GM12878 (cell line): ENCODE data around the gene NHSL1. TPM values are rescaled to one million over a fixed set of nuclear protein-coding genes. Genes with fewer than 3 reads are reported as not detected.

Experiments
- ATAC-seq: fragments of 200-7000 bp; cut with Tn5 transposase; 3 replicates; pipeline ENCODE4 v1.9.1; 2020; ENCODE audit warnings: mild to moderate bottlenecking, moderate library complexity
- BruUV-seq: library from RNA; stranded (reverse); fragments of 400-500 nt; replicated peaks from 2 replicates; lab custom pipeline; 2021; lab: Mats Ljungman, UMichigan
- CTCF ChIA-PET: fragments of 300-600 bp; sonication (Branson Sonifier 250); formaldehyde crosslinking; extraction: SDS; loops from one replicate; lab custom pipeline; 2021; ENCODE audit warnings: inconsistent platforms; lab: Yijun Ruan, JAX
- POLR2A ChIA-PET: fragments of 350-600 bp; formaldehyde crosslinking; extraction: SDS; loops from one replicate; lab custom pipeline; 2021; ENCODE audit warnings: inconsistent platforms; lab: Charles Lee
- RAD21 ChIA-PET: fragments of 300-600 bp; sonication (Branson Sonifier 250); formaldehyde crosslinking; loops from one replicate; lab custom pipeline; 2023; ENCODE audit warnings: antibody characterized with exemption; ENCODE audit not compliant: unreplicated experiment; lab: Charles Lee
- SMC1A ChIA-PET: fragments of 300-600 bp; sonication (Branson Sonifier 250); formaldehyde crosslinking; loops from one replicate; lab custom pipeline; 2023; ENCODE audit not compliant: unreplicated experiment, uncharacterized antibody; lab: Charles Lee
- DNase-seq: peaks from one replicate; pipeline ENCODE4 v3.0.0-alpha.2; 2011; ENCODE audit warnings: low read depth, low spot score
- FAIRE-seq: peaks from 3 replicates; lab custom pipeline; 2011; peaks lifted over from hg19 to GRCh38; lab: Jason Lieb, UNC
- H2AFZ ChIP-seq: 2 replicates; pipeline ENCODE4 v1.6.0; 2011; ENCODE audit warnings: low read depth, low read length, control low read depth; ENCODE audit not compliant: control insufficient read depth
- H3K27ac ChIP-seq: 2 replicates; pipeline ENCODE4 v1.5.1; 2011; ENCODE audit warnings: control low read depth; ENCODE audit not compliant: control insufficient read depth, insufficient read depth
- H3K27me3 ChIP-seq, 2 experiments: replicated peaks in 1 of 2; 2 replicates each; pipeline versions ENCODE4 v1.6.0 to v1.6.1; 2011; ENCODE audit warnings: low read length in 1 of 2; ENCODE audit not compliant: control insufficient read depth in 2 of 2, insufficient read depth in 2 of 2
- H3K36me3 ChIP-seq, 2 experiments: 2 replicates each; pipeline ENCODE4 v1.5.1; 2011; ENCODE audit warnings: low read length in 1 of 2; ENCODE audit not compliant: control insufficient read depth in 2 of 2, insufficient read depth in 2 of 2
- H3K4me1 ChIP-seq: 2 replicates; pipeline ENCODE4 v1.6.1; 2011; ENCODE audit warnings: mild to moderate bottlenecking, low read length, moderate library complexity, mixed read lengths; ENCODE audit not compliant: control insufficient read depth, insufficient read depth
- H3K4me2 ChIP-seq: 2 replicates; pipeline ENCODE4 v1.6.0; 2011; ENCODE audit warnings: control low read depth; ENCODE audit not compliant: control insufficient read depth, insufficient read depth
- H3K4me3 ChIP-seq: fragments of 200-600 bp; sonication (generic); 2 replicates; pipeline ENCODE4 v1.5.1; 2016
- H3K79me2 ChIP-seq: 2 replicates; pipeline ENCODE4 v1.6.0; 2011; ENCODE audit warnings: low read length; ENCODE audit not compliant: control insufficient read depth, insufficient read depth
- H3K9ac ChIP-seq: 2 replicates; pipeline ENCODE4 v1.8.0; 2011; ENCODE audit warnings: low read length, control low read depth, mixed read lengths; ENCODE audit not compliant: control insufficient read depth, insufficient read depth
- H3K9me3 ChIP-seq: replicated peaks from 3 replicates; pipeline ENCODE4 v1.5.1; 2011; ENCODE audit warnings: mild to moderate bottlenecking, low read length; ENCODE audit not compliant: control insufficient read depth, insufficient read depth
- H4K20me1 ChIP-seq: 2 replicates; pipeline ENCODE4 v1.6.0; 2011; ENCODE audit not compliant: control insufficient read depth, insufficient read depth
- IKZF1 ChIP-seq: fragments of 450-650 bp; conservative IDR thresholded peaks from 2 replicates; pipeline ENCODE4 v1.6.1; 2017; ENCODE audit warnings: antibody characterized with exemption, mild to moderate bottlenecking
- NR2C2 ChIP-seq: IDR thresholded peaks from 2 replicates; pipeline ENCODE4 v1.6.1; 2011; ENCODE audit warnings: borderline replicate concordance, low read depth; ENCODE audit not compliant: control insufficient read depth, insufficient read length
- WGBS: methylation state at CpG from one replicate; pipeline ENCODE4 v1.1.6; 2016; ENCODE audit warnings: low lambda C conversion rate; ENCODE audit not compliant: insufficient replicate concordance, insufficient coverage; ENCODE audit errors: missing lambda C conversion rate; 5-methylcytosine and 5-hydroxymethylcytosine counted together
- in situ Hi-C: fragments of 300-500 bp; cut with MboI; formaldehyde crosslinking; loops from 9 replicates; pipeline ENCODE4 v1.14.3; 2018; ENCODE audit warnings: mixed read lengths
- intact Hi-C: fragments of 100-400 bp; cut with micrococcal nuclease; formaldehyde crosslinking; loops from one replicate; pipeline ENCODE4 v1.14.2; 2022; ENCODE audit not compliant: unreplicated experiment
- polyA plus RNA-seq, 11 experiments: library from polyadenylated mRNA; depleted of rRNA in 4 of 11; unstranded in 6 of 11; stranded (reverse) in 5 of 11; fragments of >200 nt; fragmentation: Nextera tagmentation in 4 of 11; fragmentation: Illumina TruSeq in 1 of 11; extraction: Ambion mirVana in 4 of 11; extraction: Trizol in 1 of 11; gene quantifications; 1 replicate in 1 of 11; 2 replicates in 10 of 11; pipeline versions ENCODE4 v1.2.1 to v1.2.3, GENCODE V29; 2011 to 2016; ENCODE audit warnings: inconsistent platforms in 2 of 11, missing spikeins in 2 of 11, low read depth in 1 of 11
- total RNA-seq, 4 experiments: library from RNA; depleted of rRNA in 3 of 4; stranded (reverse); fragments of >200 nt in 3 of 4; fragmentation: Illumina TruSeq in 1 of 4; extraction: Trizol in 1 of 4; gene quantifications; 2 replicates each; pipeline versions ENCODE4 v1.2.1 to v1.2.3, GENCODE V29; 2013 to 2021
- TF ChIP-seq, protein P1 (sequence below): IDR thresholded peaks from 2 replicates; pipeline ENCODE4 v1.6.1; 2011; ENCODE audit warnings: borderline replicate concordance, low read depth, mild to moderate bottlenecking, moderate library complexity, low read length; ENCODE audit not compliant: insufficient read depth, poor library complexity, severe bottlenecking

The NHSL1 gene
- total and polyA plus RNA-seq, 10 of the 15 experiments (the other 5 are each of a cell fraction or from before 2014, with no cell fraction given): 0.26 to 14.1 (median 0.90) TPM

DNA sequence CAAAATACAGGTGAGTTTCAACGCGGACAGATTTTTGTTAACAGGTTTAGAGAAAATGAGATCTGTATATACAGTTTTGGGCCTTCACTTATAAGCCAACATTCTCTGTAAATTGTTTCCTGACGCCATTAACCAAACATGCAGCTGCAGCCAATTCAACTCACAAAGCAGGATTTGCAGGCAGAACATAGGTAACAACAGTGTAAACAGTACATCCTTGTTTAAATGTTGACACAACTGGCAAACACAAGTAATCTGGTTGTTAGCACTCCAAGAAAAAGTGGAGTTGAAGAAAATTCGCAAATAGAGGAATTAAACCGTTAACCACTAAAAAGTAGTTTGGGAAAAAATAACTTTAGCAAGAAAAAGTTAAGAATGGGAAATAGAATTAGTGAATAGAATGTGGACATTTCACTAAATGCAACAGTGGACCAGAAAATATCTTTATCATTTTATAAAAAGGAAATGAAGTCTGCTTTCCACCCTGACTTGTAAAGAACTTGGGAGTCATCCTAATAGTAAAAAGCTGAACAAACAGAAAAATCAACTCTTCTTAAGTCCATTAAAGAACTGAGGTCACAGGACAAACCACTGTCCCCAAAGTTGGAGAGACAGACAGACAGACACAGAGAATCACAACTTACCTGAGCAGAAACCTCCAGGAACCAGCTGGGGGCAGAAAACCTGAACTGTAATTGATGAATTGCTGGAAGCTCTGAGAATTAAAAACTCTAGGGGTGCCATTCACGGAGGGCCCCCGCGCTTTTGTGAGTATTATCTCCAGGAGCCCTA lies 111.5 kb downstream of the NHSL1 start:
- TF ChIP-seq, protein P1, sequence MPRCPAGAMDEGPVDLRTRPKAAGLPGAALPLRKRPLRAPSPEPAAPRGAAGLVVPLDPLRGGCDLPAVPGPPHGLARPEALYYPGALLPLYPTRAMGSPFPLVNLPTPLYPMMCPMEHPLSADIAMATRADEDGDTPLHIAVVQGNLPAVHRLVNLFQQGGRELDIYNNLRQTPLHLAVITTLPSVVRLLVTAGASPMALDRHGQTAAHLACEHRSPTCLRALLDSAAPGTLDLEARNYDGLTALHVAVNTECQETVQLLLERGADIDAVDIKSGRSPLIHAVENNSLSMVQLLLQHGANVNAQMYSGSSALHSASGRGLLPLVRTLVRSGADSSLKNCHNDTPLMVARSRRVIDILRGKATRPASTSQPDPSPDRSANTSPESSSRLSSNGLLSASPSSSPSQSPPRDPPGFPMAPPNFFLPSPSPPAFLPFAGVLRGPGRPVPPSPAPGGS: no peak
- TF ChIP-seq IKZF1 (no peak), NR2C2 (no peak)
- FAIRE-seq: no peak
- DNase-seq: no peak
- no peak overlapping the region for H3K27ac ChIP-seq
- ChIA-PET SMC1A (interaction anchor here (1.0 kb wide), 1 partner anchor 17 kb away, joined by 3 read pairs; the partner anchor contains the start of gene HEBP2), POLR2A (no interaction called here), CTCF (interaction anchor here (1.0 kb wide), 1 partner anchor 1544 kb away, joined by 3 read pairs; no protein-coding TSS in a partner anchor), RAD21 (interaction anchor here (0.8 kb wide), 1 partner anchor 121 kb away, joined by 3 read pairs; no protein-coding TSS in a partner anchor)
- H3K27me3 ChIP-seq: peaks cover 0 to 2% of the 10 kb centered on the region in 2 experiments; a peak in 1 of 4 replicates
- no peaks in the 10 kb centered on the region for H3K36me3 ChIP-seq
- no peak overlapping the region for H3K4me2 ChIP-seq
- H3K4me3 ChIP-seq: no peak overlapping the region
- H4K20me1 ChIP-seq: no peaks in the 10 kb centered on the region
- H3K9ac ChIP-seq: no peak overlapping the region
- no peaks in the 10 kb centered on the region for H3K4me1 ChIP-seq
- H2AFZ ChIP-seq: no peak overlapping the region
- in situ Hi-C loops (no loop called here), intact Hi-C loops (no loop called here)
- no TSS peak for BruUV-seq
- H3K9me3 ChIP-seq: no peaks in the 10 kb centered on the region
- 79% methylated on average over 8 of the region's 8 CpGs for WGBS
- H3K79me2 ChIP-seq: no peaks in the 10 kb centered on the region
- ATAC-seq: no peak
